Endothelial cell of umbilical vein (primary cell): ENCODE data around the gene SYT8. TPM values are rescaled to one million over a fixed set of nuclear protein-coding genes. Genes with fewer than 3 reads are reported as not detected.

Experiments
- BruUV-seq: library from RNA; stranded (reverse); fragments of 400-500 nt; replicated peaks from 2 replicates; lab custom pipeline; 2021; lab: Mats Ljungman, UMichigan
- CTCF ChIA-PET: fragments of 300-600, 350-600 bp; sonication (Branson Sonifier 250); formaldehyde crosslinking; loops from one replicate; lab custom pipeline; 2021; ENCODE audit warnings: antibody characterized with exemption, inconsistent platforms; lab: Charles Lee
- POLR2A ChIA-PET: fragments of 300-600, 350-600 bp; sonication (Branson Sonifier 250); formaldehyde crosslinking; loops from one replicate; lab custom pipeline; 2021; ENCODE audit warnings: antibody characterized with exemption, inconsistent platforms; lab: Charles Lee
- DNase-seq: peaks from one replicate; pipeline ENCODE4 v3.0.0-alpha.2; 2011; ENCODE audit warnings: low read depth, low spot score
- FAIRE-seq: peaks from 2 replicates; lab custom pipeline; 2011; peaks lifted over from hg19 to GRCh38; lab: Jason Lieb, UNC
- H2AFZ ChIP-seq: 2 replicates; pipeline ENCODE4 v1.6.0; 2012; ENCODE audit warnings: low read depth, low read length, control low read depth, inconsistent platforms
- H3K27ac ChIP-seq: 2 replicates; pipeline ENCODE4 v1.5.1; 2011; ENCODE audit warnings: low read depth, mild to moderate bottlenecking, control low read depth, low read length, moderate library complexity; ENCODE audit not compliant: insufficient read depth
- H3K27me3 ChIP-seq, 2 experiments: 2 replicates each; pipeline versions ENCODE4 v1.6.0 to v1.6.1; 2011; ENCODE audit warnings: low read length in 2 of 2, mixed read lengths in 1 of 2; ENCODE audit not compliant: control insufficient read depth in 2 of 2, insufficient read depth in 2 of 2
- H3K36me3 ChIP-seq, 2 experiments: 2 replicates in 1 of 2; 3 replicates in 1 of 2; pipeline ENCODE4 v1.5.1; 2011; ENCODE audit warnings: low read length in 2 of 2, mild to moderate bottlenecking in 1 of 2, moderate library complexity in 1 of 2; ENCODE audit not compliant: control insufficient read depth in 2 of 2, insufficient read depth in 2 of 2; ENCODE audit errors: extremely low read depth in 1 of 2
- H3K4me1 ChIP-seq: 3 replicates; pipeline ENCODE4 v1.5.1; 2011; ENCODE audit warnings: mild to moderate bottlenecking, low read length; ENCODE audit not compliant: control insufficient read depth, insufficient read depth; ENCODE audit errors: extremely low read depth
- H3K4me2 ChIP-seq: 2 replicates; pipeline ENCODE4 v1.6.1; 2011; ENCODE audit warnings: low read length, control low read depth, mixed read lengths; ENCODE audit not compliant: insufficient read depth
- H3K4me3 ChIP-seq, 3 experiments: fragments of 200-600 bp in 1 of 3; sonication (generic), shearing (Covaris generic) in 1 of 3; replicated peaks in 1 of 3; 2 replicates each; pipeline ENCODE4 v1.5.1; 2011 to 2016; ENCODE audit warnings: control low read depth in 3 of 3, low read length in 3 of 3, mild to moderate bottlenecking in 2 of 3, inconsistent platforms in 1 of 3, low read depth in 1 of 3, moderate library complexity in 1 of 3; ENCODE audit not compliant: insufficient read depth in 1 of 3
- H3K79me2 ChIP-seq: 2 replicates; pipeline ENCODE4 v1.6.0; 2012; ENCODE audit warnings: low read length, inconsistent platforms; ENCODE audit not compliant: control insufficient read depth, insufficient read depth
- H3K9ac ChIP-seq: replicated peaks from 2 replicates; pipeline ENCODE3; 2011; ENCODE audit warnings: low read length, control low read depth; ENCODE audit not compliant: insufficient read depth; ENCODE audit errors: extremely low read depth
- H3K9me1 ChIP-seq: replicated peaks from 3 replicates; pipeline ENCODE4 v1.6.0; 2011; ENCODE audit warnings: mild to moderate bottlenecking, low read length; ENCODE audit not compliant: control insufficient read depth, insufficient read depth; ENCODE audit errors: extremely low read depth
- H3K9me3 ChIP-seq: replicated peaks from 2 replicates; pipeline ENCODE4 v1.5.1; 2012; ENCODE audit warnings: low read length, inconsistent platforms; ENCODE audit not compliant: control insufficient read depth, insufficient read depth
- H4K20me1 ChIP-seq: replicated peaks from 2 replicates; pipeline ENCODE3; 2011; ENCODE audit warnings: mild to moderate bottlenecking, low read length; ENCODE audit not compliant: control insufficient read depth, insufficient read depth; ENCODE audit errors: extremely low read depth
- CTCF ChIP-seq, 2 donors: IDR thresholded peaks; 1 replicate in 1 of 2; 2 replicates in 1 of 2; pipeline ENCODE4 v1.5.1; 2011; ENCODE audit warnings: low read length in 2 of 2, mild to moderate bottlenecking in 2 of 2, moderate library complexity in 2 of 2, control low read depth in 1 of 2, inconsistent platforms in 1 of 2, low read depth in 1 of 2; ENCODE audit not compliant: insufficient read depth in 1 of 2; ENCODE audit errors: extremely low read depth in 1 of 2
- FOS ChIP-seq: IDR thresholded peaks from 2 replicates; pipeline ENCODE4 v1.6.1; 2011; ENCODE audit warnings: mild to moderate bottlenecking, low read length, moderate library complexity, borderline replicate concordance; ENCODE audit not compliant: insufficient read depth
- JUN ChIP-seq: IDR thresholded peaks from 2 replicates; pipeline ENCODE4 v1.6.1; 2011; ENCODE audit warnings: borderline replicate concordance, low read depth; ENCODE audit not compliant: insufficient read length, insufficient read depth
- MAX ChIP-seq: IDR thresholded peaks from 2 replicates; pipeline ENCODE4 v1.6.1; 2011; ENCODE audit not compliant: insufficient read depth, insufficient read length
- POLR2A ChIP-seq: IDR thresholded peaks from 2 replicates; pipeline ENCODE4 v1.6.1; 2012; ENCODE audit warnings: low read depth, mild to moderate bottlenecking, control low read depth, low read length
- dilution Hi-C: fragments of 300-500 bp; cut with MboI; formaldehyde crosslinking; loops from one replicate; pipeline ENCODE4 v1.15.0; 2019; ENCODE audit warnings: low sequenced_read_pairs; ENCODE audit not compliant: extremely low pct_ligation_motif_present
- intact Hi-C: fragments of 100-400 bp; cut with micrococcal nuclease; formaldehyde crosslinking; loops from one replicate; pipeline ENCODE4 v1.10.0; 2022
- polyA plus RNA-seq, 4 experiments: library from polyadenylated mRNA; depleted of rRNA in 3 of 4; stranded (reverse) in 3 of 4; unstranded in 1 of 4; fragments of >200 nt; gene quantifications; 2 replicates each; pipeline versions ENCODE4 v1.2.1 to v1.2.3, GENCODE V29; 2011 to 2012; ENCODE audit warnings: missing spikeins in 1 of 4
- total RNA-seq: library from RNA; stranded (reverse); gene quantifications from 2 replicates; pipeline ENCODE4 v1.2.3, GENCODE V29; 2021

The SYT8 gene
- total and polyA plus RNA-seq, 2 donors (not counting 3 experiments of a cell fraction or from before 2014, with no cell fraction given): not detected

- POLR2A ChIA-PET: no interaction called here
- dilution Hi-C loops: no loop called here
- FAIRE-seq: no peak
Measured at GRCh38 chr11:1852877-1853276, 18.1 kb downstream of the SYT8 start, which contains the start of gene LSP1. TSS of gene LSP1 (plus strand) at chr11:1853084. CDS start at chr11:1853145, 61 bp downstream.

More at GRCh38 chr11:1852877-1853276, 18.1 kb downstream of the SYT8 start, which contains the start of gene LSP1:
- CTCF ChIA-PET: interaction anchor here (1.1 to 2.0 kb wide), 2 partner anchors 29 to 299 kb away, joined by 5 to 6 read pairs; no protein-coding TSS in a partner anchor
- no peaks in the 10 kb centered on the region for H3K9me1 ChIP-seq
- no peak for DNase-seq
- no peak within 1 kb of the TSS for H3K27ac ChIP-seq
- H3K27me3 ChIP-seq: no peaks in the 10 kb centered on the region
- no peaks in the 10 kb centered on the region for H3K9me3 ChIP-seq
- no peak within 1 kb of the TSS for H3K4me3 ChIP-seq
- H3K79me2 ChIP-seq: no peaks in the 10 kb centered on the region
- no peaks in the 10 kb centered on the region for H3K4me1 ChIP-seq
- H4K20me1 ChIP-seq: no peaks in the 10 kb centered on the region
- H3K9ac ChIP-seq: no peak within 1 kb of the TSS
- no TSS peak for BruUV-seq
- H3K4me2 ChIP-seq: no peak within 1 kb of the TSS
- intact Hi-C loops: no loop called here
- no peak within 1 kb of the TSS for H2AFZ ChIP-seq
- TF ChIP-seq POLR2A (no peak), MAX (no peak), FOS (no peak), CTCF (IDR thresholded peaks at IDR 0.05; ENCODE audit: extremely low read depth in 1 of 2, insufficient read depth in 1 of 2, low read depth in 1 of 2, low read length in 2 of 2) (no peak), JUN (no peak)
- H3K36me3 ChIP-seq: no peaks in the 10 kb centered on the region
